ENCODE data around the gene ATF3.

DNA sequence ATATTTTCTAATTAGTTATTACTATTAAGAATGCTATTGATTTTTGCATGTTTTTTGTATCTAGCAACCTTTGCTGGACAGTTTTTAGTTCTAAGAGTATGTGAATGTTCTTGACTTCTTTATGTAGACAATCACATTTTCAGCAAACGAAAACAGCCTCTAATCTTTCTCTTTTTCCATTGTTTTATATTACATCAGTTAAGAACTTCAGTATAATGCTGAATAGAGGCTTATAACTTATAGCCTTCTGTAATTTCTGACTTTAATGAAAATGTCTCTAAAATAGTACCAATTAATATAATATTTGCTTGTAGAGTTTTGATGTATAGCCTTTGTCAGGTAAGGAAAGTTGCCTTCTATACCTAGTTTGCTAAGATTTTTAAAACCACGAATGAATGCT, 33.2 kb upstream of the ATF3 start:
- TF ChIP-seq CTCF (conservative IDR thresholded peaks at IDR 0.05; ENCODE audit: low read depth, low read length) (no peak), EZH2phosphoT487 (IDR thresholded peaks at IDR 0.05; ENCODE audit: borderline replicate concordance, low read length) (no peak), EZH2 (IDR thresholded peaks at IDR 0.05; ENCODE audit: low read length, unreplicated experiment) (no peak)

All from PC-3 (cell line).